SK-N-SH treated with all-trans-retinoic acid at 6 μM for 48 hours (cell line): Measurements from ENCODE around the gene ABCA12.

Experiments used
- ATAC-seq: fragments of 200-7000 bp; cut with Tn5 transposase; 3 replicates; pipeline ENCODE4 v1.9.1; 2020; ENCODE audit warnings: mild to moderate bottlenecking, moderate library complexity
- ARNTL ChIP-seq: fragments of 450-650 bp; formaldehyde crosslinking; IDR thresholded peaks from 2 replicates; pipeline ENCODE4 v1.5.0; 2020; ENCODE audit warnings: low read depth, mild to moderate bottlenecking, moderate library complexity, borderline replicate concordance
- BACH2 ChIP-seq: fragments of 250-450 bp; sonication (Bioruptor Pico); IDR thresholded peaks from 2 replicates; pipeline ENCODE4 v1.9.0; 2021; ENCODE audit warnings: mild to moderate bottlenecking, borderline replicate concordance
- CREB5 ChIP-seq: fragments of 250-450 bp; sonication (Bioruptor Pico); IDR thresholded peaks from 2 replicates; pipeline ENCODE4 v1.5.1; 2020; ENCODE audit warnings: low read depth, mild to moderate bottlenecking, moderate library complexity
- ESRRG ChIP-seq: fragments of 250-450 bp; sonication (Bioruptor Pico); IDR thresholded peaks from 2 replicates; pipeline ENCODE4 v1.6.1; 2021; ENCODE audit warnings: mild to moderate bottlenecking
- ISL1 ChIP-seq: fragments of 250-450 bp; sonication (Bioruptor Pico); IDR thresholded peaks from 2 replicates; pipeline ENCODE4 v2.1.2; 2022; ENCODE audit warnings: mild to moderate bottlenecking, moderate library complexity
- OSR1 ChIP-seq: fragments of 250-450 bp; sonication (Bioruptor Pico); IDR thresholded peaks from 2 replicates; pipeline ENCODE4 v1.8.0; 2022; ENCODE audit warnings: moderate library complexity, mild to moderate bottlenecking, inconsistent platforms
- PATZ1 ChIP-seq: fragments of 250-450 bp; sonication (Bioruptor Pico); IDR thresholded peaks from 2 replicates; pipeline ENCODE4 v1.8.0; 2020; ENCODE audit warnings: mild to moderate bottlenecking, moderate library complexity, borderline replicate concordance
- POU6F1 ChIP-seq: fragments of 250-450 bp; sonication (Bioruptor Pico); IDR thresholded peaks from 2 replicates; pipeline ENCODE4 v1.8.0; 2021; ENCODE audit warnings: low read depth, mild to moderate bottlenecking, moderate library complexity, borderline replicate concordance
- PPARA ChIP-seq: fragments of 250-450 bp; sonication (Bioruptor Pico); IDR thresholded peaks from 2 replicates; pipeline ENCODE4 v1.5.0; 2020; ENCODE audit warnings: mild to moderate bottlenecking, borderline replicate concordance
- RARB ChIP-seq: fragments of 250-450 bp; sonication (Bioruptor Pico); IDR thresholded peaks from 2 replicates; pipeline ENCODE4 v1.8.0; 2021; ENCODE audit warnings: mild to moderate bottlenecking, moderate library complexity
- SNAI2 ChIP-seq: fragments of 250-450 bp; sonication (Bioruptor Pico); IDR thresholded peaks from 2 replicates; pipeline ENCODE4 v1.5.0; 2020; ENCODE audit warnings: mild to moderate bottlenecking, moderate library complexity
- TCF4 ChIP-seq: fragments of 250-450 bp; sonication (Bioruptor Pico); IDR thresholded peaks from 2 replicates; pipeline ENCODE4 v1.8.0; 2021; ENCODE audit warnings: mild to moderate bottlenecking, moderate library complexity, borderline replicate concordance
- TOX ChIP-seq: fragments of 250-450 bp; sonication (Bioruptor Pico); IDR thresholded peaks from 2 replicates; pipeline ENCODE4 v1.8.0; 2021; ENCODE audit warnings: mild to moderate bottlenecking, moderate library complexity, borderline replicate concordance
- TSHZ2 ChIP-seq: fragments of 250-450 bp; sonication (Bioruptor Pico); IDR thresholded peaks from 2 replicates; pipeline ENCODE4 v1.5.0; 2020; ENCODE audit warnings: mild to moderate bottlenecking, moderate library complexity
- ZC3H10 ChIP-seq: fragments of 250-450 bp; sonication (Bioruptor Pico); IDR thresholded peaks from 2 replicates; pipeline ENCODE4 v1.5.1; 2021; ENCODE audit warnings: mild to moderate bottlenecking, moderate library complexity
- ZFP3 ChIP-seq: fragments of 250-450 bp; sonication (Bioruptor Pico); IDR thresholded peaks from 2 replicates; pipeline ENCODE4 v1.5.0; 2020; ENCODE audit warnings: mild to moderate bottlenecking, moderate library complexity
- ZNF8 ChIP-seq: fragments of 450-650 bp; formaldehyde crosslinking; IDR thresholded peaks from 2 replicates; pipeline ENCODE4 v1.5.0; 2020; ENCODE audit warnings: mild to moderate bottlenecking, moderate library complexity
- TF ChIP-seq, protein P1 (sequence below): fragments of 250-450 bp; sonication (Bioruptor Pico); IDR thresholded peaks from 2 replicates; pipeline ENCODE4 v1.5.1; 2021; ENCODE audit warnings: mild to moderate bottlenecking, moderate library complexity

ABCA12 gene

DNA sequence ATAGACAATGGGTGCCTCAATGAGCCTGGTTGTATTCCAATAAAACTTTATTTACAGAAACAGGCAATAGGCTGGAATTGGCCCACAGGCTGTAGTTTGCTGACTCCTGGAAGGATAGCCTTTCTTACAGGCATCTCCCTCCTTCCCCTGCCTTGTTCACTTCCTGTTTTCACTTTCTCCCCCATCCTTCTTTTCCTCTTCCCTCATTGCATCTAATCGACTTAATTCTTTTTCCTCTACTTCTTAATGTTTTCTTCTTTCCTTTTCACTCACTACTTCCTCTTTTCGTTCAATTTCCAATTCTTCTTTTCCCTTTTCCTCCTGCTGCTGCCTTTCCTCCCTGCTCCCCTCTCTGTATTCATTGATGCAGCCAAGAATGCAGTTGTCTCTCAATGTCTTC, 70.0 kb downstream of the ABCA12 start:
- TF ChIP-seq, protein P1, sequence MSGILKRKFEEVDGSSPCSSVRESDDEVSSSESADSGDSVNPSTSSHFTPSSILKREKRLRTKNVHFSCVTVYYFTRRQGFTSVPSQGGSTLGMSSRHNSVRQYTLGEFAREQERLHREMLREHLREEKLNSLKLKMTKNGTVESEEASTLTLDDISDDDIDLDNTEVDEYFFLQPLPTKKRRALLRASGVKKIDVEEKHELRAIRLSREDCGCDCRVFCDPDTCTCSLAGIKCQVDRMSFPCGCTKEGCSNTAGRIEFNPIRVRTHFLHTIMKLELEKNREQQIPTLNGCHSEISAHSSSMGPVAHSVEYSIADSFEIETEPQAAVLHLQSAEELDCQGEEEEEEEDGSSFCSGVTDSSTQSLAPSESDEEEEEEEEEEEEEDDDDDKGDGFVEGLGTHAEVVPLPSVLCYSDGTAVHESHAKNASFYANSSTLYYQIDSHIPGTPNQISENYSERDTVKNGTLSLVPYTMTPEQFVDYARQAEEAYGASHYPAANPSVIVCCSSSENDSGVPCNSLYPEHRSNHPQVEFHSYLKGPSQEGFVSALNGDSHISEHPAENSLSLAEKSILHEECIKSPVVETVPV: no peak
- ATAC-seq: no peak

GRCh38 chr2:215066124-215066523, 72.3 kb downstream of the ABCA12 start:
- no peak for TF ChIP-seq PATZ1 (CRISPR knock-in tag)
- 0 out of 2 replicates have a peak, but pooled peaks have one; percentile 34 for TF ChIP-seq ISL1 (CRISPR knock-in tag)
- TF ChIP-seq, all 23 proteins: peak for 1
- no peak for ATAC-seq

GRCh38 chr2:215063526-215063925, 74.9 kb downstream of the ABCA12 start:
- no peak for ATAC-seq
- TF ChIP-seq PPARA (CRISPR knock-in tag): no peak
- TF ChIP-seq ESRRG (CRISPR knock-in tag): no peak
- no peak for TF ChIP-seq OSR1 (CRISPR knock-in tag)
- TF ChIP-seq CREB5 (CRISPR knock-in tag): no peak
- no peak for TF ChIP-seq TSHZ2 (CRISPR knock-in tag)
- no peak for TF ChIP-seq RARB (CRISPR knock-in tag)
- TF ChIP-seq SNAI2 (CRISPR knock-in tag): no peak
- no peak for TF ChIP-seq ZC3H10 (CRISPR knock-in tag)
- TF ChIP-seq POU6F1 (CRISPR knock-in tag): no peak
- TF ChIP-seq, all 23 proteins: peak for 0

GRCh38 chr2:215060861-215061536, 77.4 kb downstream of the ABCA12 start:
- no peak; the same call in 2 of the 3 replicates for ATAC-seq
- TF ChIP-seq ARNTL: no peak
- TF ChIP-seq ISL1 (CRISPR knock-in tag): peak; percentile 35
- TF ChIP-seq TSHZ2 (CRISPR knock-in tag): 0 out of 2 replicates have a peak, but pooled peaks have one; percentile 36
- TF ChIP-seq ESRRG (CRISPR knock-in tag): no peak
- 0 out of 2 replicates have a peak, but pooled peaks have one; percentile 14 for TF ChIP-seq ZFP3 (CRISPR knock-in tag)
- TF ChIP-seq PPARA (CRISPR knock-in tag): no peak
- no peak for TF ChIP-seq POU6F1 (CRISPR knock-in tag)
- TF ChIP-seq TCF4: 0 out of 2 replicates have a peak, but pooled peaks have one; percentile 24
- TF ChIP-seq BACH2: no peak
- no peak for TF ChIP-seq ZC3H10 (CRISPR knock-in tag)
- TF ChIP-seq CREB5 (CRISPR knock-in tag): peak; percentile 8; the same call in 1 of the 2 replicates
- TF ChIP-seq TOX (CRISPR knock-in tag): no peak
- TF ChIP-seq OSR1 (CRISPR knock-in tag): no peak
- TF ChIP-seq ZNF8 (CRISPR knock-in tag): no peak
